Spleen (tissue), 11 donors: Measurements from ENCODE around the gene LNPEP. TPM values are rescaled to one million over a fixed set of nuclear protein-coding genes. Genes with fewer than 3 reads are reported as not detected.

Experiments
- DNase-seq: peaks from one replicate; pipeline ENCODE4 v3.0.0-alpha.2; 2020
- H3K27ac ChIP-seq, 8 donors: fragments of 200-600 bp; sonication (generic) in 7 of 8; 1 replicate in 4 of 8; 2 replicates in 4 of 8; pipeline versions ENCODE4 v1.5.0 to v1.8.0; 2016 to 2021; ENCODE audit warnings: inconsistent platforms in 4 of 8, mild to moderate bottlenecking in 4 of 8, moderate library complexity in 1 of 8
- H3K27me3 ChIP-seq, 7 donors: fragments of 200-600 bp; sonication (generic) in 6 of 7; replicated peaks in 1 of 7; 1 replicate in 4 of 7; 2 replicates in 3 of 7; pipeline versions ENCODE4 v1.5.0 to v1.8.0; 2016 to 2021; ENCODE audit warnings: inconsistent platforms in 3 of 7, mild to moderate bottlenecking in 1 of 7
- H3K36me3 ChIP-seq, 6 donors: fragments of 200-600 bp; sonication (generic) in 5 of 6; 1 replicate in 4 of 6; 2 replicates in 2 of 6; pipeline versions ENCODE4 v1.5.0 to v1.8.0; 2016 to 2021; ENCODE audit warnings: inconsistent platforms in 2 of 6
- H3K4me1 ChIP-seq, 6 donors: fragments of 200-600 bp; sonication (generic) in 5 of 6; 1 replicate in 3 of 6; 2 replicates in 3 of 6; pipeline versions ENCODE4 v1.5.0 to v1.8.0; 2016 to 2021; ENCODE audit warnings: inconsistent platforms in 3 of 6
- H3K4me3 ChIP-seq, 8 donors: fragments of 200-600 bp; sonication (generic) in 7 of 8; 1 replicate in 4 of 8; 2 replicates in 4 of 8; pipeline versions ENCODE4 v1.5.0 to v1.8.0; 2016 to 2021; ENCODE audit warnings: inconsistent platforms in 4 of 8, mild to moderate bottlenecking in 4 of 8, moderate library complexity in 2 of 8
- H3K9me3 ChIP-seq, 8 donors: fragments of 200-600 bp; sonication (generic) in 7 of 8; 1 replicate in 4 of 8; 2 replicates in 4 of 8; pipeline versions ENCODE4 v1.5.0 to v1.8.0; 2016 to 2021; ENCODE audit warnings: inconsistent platforms in 4 of 8
- POLR2A ChIP-seq, 3 donors: fragments of 450-650 bp; IDR thresholded peaks; one replicate each; pipeline ENCODE4 v1.5.1; 2017; ENCODE audit warnings: antibody characterized with exemption in 3 of 3, mild to moderate bottlenecking in 1 of 3
- POLR2AphosphoS5 ChIP-seq, 3 donors: sonication (generic); formaldehyde crosslinking; IDR thresholded peaks; one replicate each; pipeline ENCODE4 v1.5.1; 2017; ENCODE audit warnings: antibody characterized with exemption in 3 of 3
- WGBS, 5 donors: extraction: QIAGEN DNeasy Blood & Tissue Kit in 3 of 5; methylation state at CpG; one replicate each; pipeline versions ENCODE4 v1.1.5 to v1.1.7; 2013 to 2018; 5-methylcytosine and 5-hydroxymethylcytosine counted together
- intact Hi-C: fragments of 100-400 bp; cut with DNase I; formaldehyde crosslinking; loops from one replicate; pipeline ENCODE4 v1.15.0; 2023; ENCODE audit warnings: low total_unique reads
- polyA plus RNA-seq, 3 donors: library from polyadenylated mRNA; stranded (reverse); fragments of 200-250 nt; gene quantifications; one replicate each; pipeline ENCODE4 v1.2.1, GENCODE V29; 2013
- total RNA-seq, 7 donors: library from RNA; depleted of rRNA in 3 of 7; stranded (reverse); fragments of >200 nt in 3 of 7; fragmentation: NEBNext Ultra II Directional in 4 of 7; extraction: Animal tissue kit (Norgen Biotek cat#: 25700) in 4 of 7; gene quantifications; one replicate each; pipeline versions ENCODE4 v1.1.0 to v1.2.1, GENCODE V29; 2016 to 2021
- TF ChIP-seq, protein P1 (sequence below), 11 experiments: fragments of 200-600 bp in 7 of 11; fragments of 450-650 bp in 4 of 11; sonication (generic) in 4 of 11; IDR thresholded peaks in 8 of 11; conservative IDR thresholded peaks in 3 of 11; 1 replicate in 7 of 11; 2 replicates in 4 of 11; pipeline versions ENCODE4 v1.4.0 to v1.8.0; 2016 to 2021; ENCODE audit warnings: antibody characterized with exemption in 11 of 11, inconsistent platforms in 4 of 11, mild to moderate bottlenecking in 1 of 11
- donor health status: healthy with polysubstance abuse.
- donor health status: DM: no; HTN: no; CAD: no; lungs with moderate emphysema.
- donor health status: DM: no; HTN: no; CAD: no.
- donor health status: Bipolar disorder and iron deficiency.
- donor health status: healthy.
- donor health status: DM: no; HTN: no; CAD: no.
- donor health status: DM: yes; HTN: yes; CAD: no.

The LNPEP gene
- total and polyA plus RNA-seq, 10 donors = 8.5 to 82.2 (median 65.9) TPM

DNA sequence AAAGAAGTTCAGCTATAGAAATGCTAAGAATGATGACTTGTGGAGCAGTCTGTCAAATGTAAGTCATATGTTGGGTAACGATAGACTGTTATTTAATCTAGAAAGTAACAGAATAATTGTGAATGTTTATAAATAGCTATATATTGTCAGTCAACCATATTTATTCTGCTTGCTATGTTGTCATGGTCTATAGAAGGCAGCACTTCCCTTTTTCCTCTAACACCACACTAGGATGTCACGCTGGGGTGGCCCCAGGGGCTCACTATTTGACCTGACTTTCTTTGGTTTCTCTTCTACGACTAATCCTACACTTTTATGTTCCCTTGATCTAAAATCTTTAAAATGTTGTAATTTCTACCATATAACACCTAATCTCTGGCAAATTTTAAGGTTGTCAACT is 39.1 kb upstream of the LNPEP start:
- WGBS, 5 donors = 28 to 42% (median 36%) methylated on average over 3 of the region's 3 CpGs
- H3K36me3 ChIP-seq = peaks cover 0 to 96% (median 62%) of the 10 kb centered on the region in 6 donors
- H3K27me3 ChIP-seq = no peaks in the 10 kb centered on the region
- intact Hi-C loops = no loop called here
- no peaks in the 10 kb centered on the region for H3K9me3 ChIP-seq
- peaks cover 0 to 35% (median 20%) of the 10 kb centered on the region in 6 donors for H3K4me1 ChIP-seq
- peak; percentile 86 for DNase-seq
- H3K4me3 ChIP-seq = peak overlapping the region in 2 of 8 donors; percentile 7 to 51
- TF ChIP-seq POLR2A (IDR thresholded peaks at IDR 0.05) (no peak), POLR2AphosphoS5 (IDR thresholded peaks at IDR 0.05) (no peak)
- TF ChIP-seq, protein P1, sequence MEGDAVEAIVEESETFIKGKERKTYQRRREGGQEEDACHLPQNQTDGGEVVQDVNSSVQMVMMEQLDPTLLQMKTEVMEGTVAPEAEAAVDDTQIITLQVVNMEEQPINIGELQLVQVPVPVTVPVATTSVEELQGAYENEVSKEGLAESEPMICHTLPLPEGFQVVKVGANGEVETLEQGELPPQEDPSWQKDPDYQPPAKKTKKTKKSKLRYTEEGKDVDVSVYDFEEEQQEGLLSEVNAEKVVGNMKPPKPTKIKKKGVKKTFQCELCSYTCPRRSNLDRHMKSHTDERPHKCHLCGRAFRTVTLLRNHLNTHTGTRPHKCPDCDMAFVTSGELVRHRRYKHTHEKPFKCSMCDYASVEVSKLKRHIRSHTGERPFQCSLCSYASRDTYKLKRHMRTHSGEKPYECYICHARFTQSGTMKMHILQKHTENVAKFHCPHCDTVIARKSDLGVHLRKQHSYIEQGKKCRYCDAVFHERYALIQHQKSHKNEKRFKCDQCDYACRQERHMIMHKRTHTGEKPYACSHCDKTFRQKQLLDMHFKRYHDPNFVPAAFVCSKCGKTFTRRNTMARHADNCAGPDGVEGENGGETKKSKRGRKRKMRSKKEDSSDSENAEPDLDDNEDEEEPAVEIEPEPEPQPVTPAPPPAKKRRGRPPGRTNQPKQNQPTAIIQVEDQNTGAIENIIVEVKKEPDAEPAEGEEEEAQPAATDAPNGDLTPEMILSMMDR (IDR thresholded peaks at IDR 0.05 in 8 of 11, conservative IDR thresholded peaks at IDR 0.05 in 3 of 11) = no peak
- H3K27ac ChIP-seq = peak overlapping the region; percentile 53 to 89 (median 82)

DNA sequence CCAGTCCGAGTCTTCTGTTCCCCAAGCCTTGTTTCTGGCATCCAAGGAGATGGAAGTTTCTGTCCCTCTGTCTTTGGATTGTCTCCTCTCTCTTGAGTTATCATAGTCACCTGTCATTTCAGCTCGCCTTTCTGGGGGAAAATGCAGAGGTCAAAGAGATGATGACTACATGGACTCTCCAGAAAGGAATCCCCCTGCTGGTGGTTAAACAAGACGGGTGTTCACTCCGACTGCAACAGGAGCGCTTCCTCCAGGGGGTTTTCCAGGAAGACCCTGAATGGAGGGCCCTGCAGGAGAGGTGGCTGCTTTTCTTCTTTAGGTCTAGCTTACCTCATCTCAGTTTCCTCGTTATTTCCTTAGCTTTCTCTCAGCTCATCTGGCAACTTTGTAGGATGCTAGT is 34.5 kb upstream of the LNPEP start:
- WGBS, 5 donors = 75 to 93% (median 86%) methylated on average over 6 of the region's 6 CpGs
- TF ChIP-seq, protein P1 (IDR thresholded peaks at IDR 0.05 in 8 of 11, conservative IDR thresholded peaks at IDR 0.05 in 3 of 11) = no peak
- TF ChIP-seq POLR2A (IDR thresholded peaks at IDR 0.05) = no peak
- TF ChIP-seq POLR2AphosphoS5 (IDR thresholded peaks at IDR 0.05) = no peak
- Histone ChIP-seq H3K9me3 (no peaks in the 10 kb centered on the region), H3K27me3 (no peaks in the 10 kb centered on the region), H3K4me1 (peaks cover 0 to 29% (median 14%) of the 10 kb centered on the region in 6 donors), H3K27ac (no peak overlapping the region), H3K36me3 (peaks cover 0 to 100% (median 66%) of the 10 kb centered on the region in 6 donors), H3K4me3 (no peak overlapping the region)
- no peak for DNase-seq
- intact Hi-C loops = loop anchor here (10.0 kb wide), 1 partner anchor 127 kb away; no protein-coding TSS in a partner anchor

DNA sequence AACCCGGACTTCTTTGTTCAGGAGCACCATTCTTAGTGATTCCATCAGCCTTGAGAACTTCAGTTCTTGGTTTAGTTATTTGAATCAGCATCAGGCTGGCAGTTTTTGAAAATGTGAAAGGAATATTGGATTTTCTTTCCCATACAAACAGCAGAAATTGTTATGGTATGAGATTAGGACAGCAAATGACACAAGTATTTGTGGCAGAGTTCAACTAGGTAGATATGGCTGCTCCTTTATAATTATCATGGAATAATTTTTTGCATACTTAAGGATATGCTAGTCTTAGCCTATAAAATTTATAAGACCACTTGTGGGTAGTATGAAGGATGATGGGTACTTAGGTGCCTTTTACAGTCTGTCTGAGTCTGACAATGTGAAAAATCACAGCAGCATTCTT is 34.0 kb upstream of the LNPEP start:
- TF ChIP-seq POLR2AphosphoS5 (IDR thresholded peaks at IDR 0.05) = no peak
- TF ChIP-seq POLR2A (IDR thresholded peaks at IDR 0.05) = no peak
- TF ChIP-seq, protein P1 (IDR thresholded peaks at IDR 0.05 in 8 of 11, conservative IDR thresholded peaks at IDR 0.05 in 3 of 11) = no peak
- intact Hi-C loops = loop anchor here (10.0 kb wide), 1 partner anchor 127 kb away; no protein-coding TSS in a partner anchor
- peaks cover 0 to 25% (median 11%) of the 10 kb centered on the region in 6 donors for H3K4me1 ChIP-seq
- 90 to 97% (median 94%) methylated on average over 1 of the region's 1 CpG for WGBS, 5 donors
- H3K9me3 ChIP-seq = no peaks in the 10 kb centered on the region
- no peak for DNase-seq
- no peak overlapping the region for H3K4me3 ChIP-seq
- no peaks in the 10 kb centered on the region for H3K27me3 ChIP-seq
- no peak overlapping the region for H3K27ac ChIP-seq
- peaks cover 0 to 100% (median 67%) of the 10 kb centered on the region in 6 donors for H3K36me3 ChIP-seq

DNA sequence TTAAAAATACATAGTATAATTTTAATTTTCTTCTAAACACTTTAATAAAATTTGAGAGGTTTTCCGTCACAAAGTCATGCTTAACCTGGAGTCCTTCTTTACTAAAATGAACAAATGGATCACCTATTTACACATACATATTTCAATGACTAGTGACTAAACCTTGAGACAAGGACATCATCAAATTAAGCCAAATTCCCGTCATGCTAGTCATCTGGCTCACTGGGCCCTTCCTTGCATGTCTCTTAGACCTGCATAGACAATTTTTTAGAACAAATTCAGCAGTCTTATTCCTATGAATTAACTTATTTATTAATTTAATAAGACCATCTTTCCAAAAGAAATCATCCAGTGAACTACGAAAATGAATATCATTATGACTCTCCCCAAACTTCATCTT is 33.0 kb upstream of the LNPEP start:
- Histone ChIP-seq H3K36me3 (peaks cover 0 to 100% (median 64%) of the 10 kb centered on the region in 6 donors), H3K27me3 (no peaks in the 10 kb centered on the region), H3K27ac (no peak overlapping the region), H3K4me3 (no peak overlapping the region), H3K9me3 (no peaks in the 10 kb centered on the region), H3K4me1 (peaks cover 0 to 14% (median 3%) of the 10 kb centered on the region in 6 donors)
- 83 to 97% (median 97%) methylated on average over 3 of the region's 3 CpGs for WGBS, 5 donors
- DNase-seq = no peak
- intact Hi-C loops = loop anchor here (10.0 kb wide), 1 partner anchor 128 kb away; no protein-coding TSS in a partner anchor
- TF ChIP-seq POLR2A (IDR thresholded peaks at IDR 0.05) = no peak
- TF ChIP-seq, protein P1 (IDR thresholded peaks at IDR 0.05 in 8 of 11, conservative IDR thresholded peaks at IDR 0.05 in 3 of 11) = no peak
- TF ChIP-seq POLR2AphosphoS5 (IDR thresholded peaks at IDR 0.05) = no peak
